ENCODE results near the gene MPV17.

- no peak for TF ChIP-seq CTCF (IDR thresholded peaks at IDR 0.05)
- no peak for TF ChIP-seq EZH2phosphoT487 (IDR thresholded peaks at IDR 0.05)
- TF ChIP-seq EZH2 (IDR thresholded peaks at IDR 0.05): no peak
Observed at GRCh38 chr2:27336173-27336572, 13.3 kb upstream of the MPV17 start.
